CD14-positive monocyte (primary cell): ENCODE data around the gene BACH2. TPM values are rescaled to one million over a fixed set of nuclear protein-coding genes. Genes with fewer than 3 reads are reported as not detected.

Experiments
- DNase-seq, 3 donors: peaks; one replicate each; pipeline ENCODE4 v3.0.0-alpha.2; 2011 to 2022
- H2AFZ ChIP-seq: 2 replicates; pipeline ENCODE4 v1.6.0; 2012; ENCODE audit warnings: mild to moderate bottlenecking, low read depth, low read length, inconsistent platforms; ENCODE audit not compliant: insufficient read depth, poor library complexity, severe bottlenecking
- H3K27ac ChIP-seq, 2 donors: 1 replicate in 1 of 2; 2 replicates in 1 of 2; pipeline ENCODE4 v1.5.1; 2012 to 2013; ENCODE audit warnings: low read length in 2 of 2, control low read depth in 1 of 2, inconsistent platforms in 1 of 2, low read depth in 1 of 2, mild to moderate bottlenecking in 1 of 2
- H3K27me3 ChIP-seq, 2 donors: one replicate each; pipeline versions ENCODE4 v1.6.0 to v1.6.1; 2011 to 2013; ENCODE audit warnings: low read length in 2 of 2; ENCODE audit not compliant: control insufficient read depth in 2 of 2, insufficient read depth in 2 of 2
- H3K36me3 ChIP-seq, 2 donors: replicated peaks in 1 of 2; 1 replicate in 1 of 2; 2 replicates in 1 of 2; pipeline versions ENCODE4 v1.5.1 to v1.6.1; 2012 to 2013; ENCODE audit warnings: low read length in 2 of 2, control low read depth in 1 of 2, inconsistent platforms in 1 of 2, mild to moderate bottlenecking in 1 of 2; ENCODE audit not compliant: insufficient read depth in 2 of 2, control insufficient read depth in 1 of 2
- H3K4me1 ChIP-seq, 2 donors: 1 replicate in 1 of 2; 2 replicates in 1 of 2; pipeline versions ENCODE4 v1.5.1 to v1.6.1; 2012 to 2013; ENCODE audit warnings: low read length in 2 of 2, control low read depth in 1 of 2, inconsistent platforms in 1 of 2, mild to moderate bottlenecking in 1 of 2, moderate library complexity in 1 of 2; ENCODE audit not compliant: insufficient read depth in 2 of 2, control insufficient read depth in 1 of 2
- H3K4me2 ChIP-seq: replicated peaks from 2 replicates; pipeline ENCODE3; 2012; ENCODE audit warnings: low read length, moderate library complexity, mild to moderate bottlenecking; ENCODE audit not compliant: poor library complexity, severe bottlenecking; ENCODE audit errors: extremely low read depth
- H3K4me3 ChIP-seq, 3 experiments: fragments of 200-600 bp in 1 of 3; sonication (generic) in 1 of 3; replicated peaks in 1 of 3; 1 replicate in 2 of 3; 2 replicates in 1 of 3; pipeline ENCODE4 v1.5.1; 2011 to 2013; ENCODE audit warnings: low read length in 3 of 3, mild to moderate bottlenecking in 3 of 3, control low read depth in 2 of 3, low read depth in 2 of 3, inconsistent platforms in 1 of 3, moderate library complexity in 1 of 3
- H3K79me2 ChIP-seq: 2 replicates; pipeline ENCODE4 v1.6.0; 2012; ENCODE audit warnings: mild to moderate bottlenecking, control low read depth, inconsistent platforms, low read length, moderate library complexity; ENCODE audit not compliant: insufficient read depth
- H3K9ac ChIP-seq: 2 replicates; pipeline ENCODE4 v1.6.0; 2017; ENCODE audit warnings: low read length, mild to moderate bottlenecking; ENCODE audit not compliant: insufficient read depth, poor library complexity, severe bottlenecking
- H3K9me3 ChIP-seq, 2 donors: replicated peaks in 1 of 2; 1 replicate in 1 of 2; 2 replicates in 1 of 2; pipeline versions ENCODE4 v1.5.1 to v1.6.1; 2012 to 2013; ENCODE audit warnings: low read length in 2 of 2, control low read depth in 1 of 2; ENCODE audit not compliant: control insufficient read depth in 1 of 2, insufficient read depth in 1 of 2
- H4K20me1 ChIP-seq: 2 replicates; pipeline ENCODE4 v1.6.0; 2012; ENCODE audit warnings: mild to moderate bottlenecking, low read length, control low read depth, moderate library complexity; ENCODE audit not compliant: insufficient read depth
- H3K27ac Mint-ChIP-seq, 7 donors: one replicate each; pipeline ENCODE4 v1.8.0; 2020; ENCODE audit warnings: mild to moderate bottlenecking in 7 of 7, mixed read lengths in 7 of 7, moderate library complexity in 6 of 7, inconsistent platforms in 2 of 7
- H3K27me3 Mint-ChIP-seq, 3 donors: one replicate each; pipeline ENCODE4 v1.8.0; 2021 to 2022; ENCODE audit warnings: low read depth in 3 of 3, mild to moderate bottlenecking in 3 of 3, mixed read lengths in 3 of 3, moderate library complexity in 3 of 3, inconsistent platforms in 1 of 3
- H3K36me3 Mint-ChIP-seq, 2 donors: one replicate each; pipeline ENCODE4 v1.8.0; 2020; ENCODE audit warnings: mixed read lengths in 2 of 2, inconsistent platforms in 1 of 2, mild to moderate bottlenecking in 1 of 2
- H3K4me1 Mint-ChIP-seq: one replicate; pipeline ENCODE4 v1.8.0; 2020; ENCODE audit warnings: mild to moderate bottlenecking, mixed read lengths
- H3K4me3 Mint-ChIP-seq, 2 donors: one replicate each; pipeline ENCODE4 v1.8.0; 2020; ENCODE audit warnings: mild to moderate bottlenecking in 2 of 2, mixed read lengths in 2 of 2, moderate library complexity in 1 of 2
- H3K9me3 Mint-ChIP-seq, 7 donors: one replicate each; pipeline ENCODE4 v1.8.0; 2020 to 2022; ENCODE audit warnings: mixed read lengths in 7 of 7, mild to moderate bottlenecking in 6 of 7, moderate library complexity in 6 of 7, inconsistent platforms in 2 of 7
- WGBS: methylation state at CpG from one replicate; pipeline ENCODE4 v1.1.5; 2013; ENCODE audit warnings: missing lambda C conversion rate; ENCODE audit not compliant: insufficient coverage; 5-methylcytosine and 5-hydroxymethylcytosine counted together
- intact Hi-C, 2 donors: fragments of 100-400 bp; cut with micrococcal nuclease; formaldehyde crosslinking; loops; one replicate each; pipeline versions ENCODE4 v1.15.0 to v1.15.1; 2023
- polyA plus RNA-seq, 3 donors: library from polyadenylated mRNA; depleted of rRNA in 1 of 3; unstranded in 2 of 3; stranded (reverse) in 1 of 3; fragments of 300-500 nt in 2 of 3; fragments of >200 nt in 1 of 3; fragmentation: Illumina TruSeq in 2 of 3; gene quantifications; 1 replicate in 2 of 3; 2 replicates in 1 of 3; pipeline ENCODE4 v1.2.3, GENCODE V29; 2012 to 2021
- TF ChIP-seq, protein P1 (sequence below): fragments of 200-600 bp; IDR thresholded peaks from one replicate; pipeline ENCODE4 v1.8.0; 2022; ENCODE audit warnings: antibody characterized with exemption, mild to moderate bottlenecking

Gene BACH2
- polyA plus RNA-seq, 3 donors, result 0.04 to 0.09 (median 0.05) TPM

GRCh38 chr6:90087106-90087833 lies 209.4 kb downstream of the BACH2 start:
- H3K79me2 ChIP-seq, result no peaks in the 10 kb centered on the region
- no peak overlapping the region for H3K4me2 ChIP-seq
- TF ChIP-seq, protein P1, sequence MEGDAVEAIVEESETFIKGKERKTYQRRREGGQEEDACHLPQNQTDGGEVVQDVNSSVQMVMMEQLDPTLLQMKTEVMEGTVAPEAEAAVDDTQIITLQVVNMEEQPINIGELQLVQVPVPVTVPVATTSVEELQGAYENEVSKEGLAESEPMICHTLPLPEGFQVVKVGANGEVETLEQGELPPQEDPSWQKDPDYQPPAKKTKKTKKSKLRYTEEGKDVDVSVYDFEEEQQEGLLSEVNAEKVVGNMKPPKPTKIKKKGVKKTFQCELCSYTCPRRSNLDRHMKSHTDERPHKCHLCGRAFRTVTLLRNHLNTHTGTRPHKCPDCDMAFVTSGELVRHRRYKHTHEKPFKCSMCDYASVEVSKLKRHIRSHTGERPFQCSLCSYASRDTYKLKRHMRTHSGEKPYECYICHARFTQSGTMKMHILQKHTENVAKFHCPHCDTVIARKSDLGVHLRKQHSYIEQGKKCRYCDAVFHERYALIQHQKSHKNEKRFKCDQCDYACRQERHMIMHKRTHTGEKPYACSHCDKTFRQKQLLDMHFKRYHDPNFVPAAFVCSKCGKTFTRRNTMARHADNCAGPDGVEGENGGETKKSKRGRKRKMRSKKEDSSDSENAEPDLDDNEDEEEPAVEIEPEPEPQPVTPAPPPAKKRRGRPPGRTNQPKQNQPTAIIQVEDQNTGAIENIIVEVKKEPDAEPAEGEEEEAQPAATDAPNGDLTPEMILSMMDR, result no peak
- H3K4me3 ChIP-seq, result no peak overlapping the region
- H4K20me1 ChIP-seq, result no peaks in the 10 kb centered on the region
- H2AFZ ChIP-seq, result no peak overlapping the region
- Mint-ChIP-seq H3K4me3 (no peak overlapping the region), H3K9me3 (no peaks in the 10 kb centered on the region), H3K4me1 (peaks cover 37% of the 10 kb centered on the region), H3K27me3 (no peaks in the 10 kb centered on the region), H3K36me3 (peaks cover 0 to 3% of the 10 kb centered on the region in 2 donors), H3K27ac (peak overlapping the region in 5 of 7 donors; percentile 15 to 83 (median 29))
- intact Hi-C loops, result no loop called here
- no peaks in the 10 kb centered on the region for H3K27me3 ChIP-seq
- no peak overlapping the region for H3K9ac ChIP-seq
- DNase-seq, result peak in 1 of 3 donors; percentile 32
- peak overlapping the region in 1 of 2 donors; percentile 56 for H3K27ac ChIP-seq
- no peaks in the 10 kb centered on the region for H3K36me3 ChIP-seq
- H3K9me3 ChIP-seq, result no peaks in the 10 kb centered on the region
- peaks cover 26 to 35% of the 10 kb centered on the region in 2 donors for H3K4me1 ChIP-seq
- WGBS, result no CpG with 5 or more reads among the region's 5 CpGs

- 91% methylated on average over 6 of the region's 7 CpGs for WGBS
Observed at GRCh38 chr6:90086517-90086916, 210.1 kb downstream of the BACH2 start.

More at GRCh38 chr6:90086517-90086916, 210.1 kb downstream of the BACH2 start:
- no peak overlapping the region for H2AFZ ChIP-seq
- no peaks in the 10 kb centered on the region for H3K36me3 ChIP-seq
- no peaks in the 10 kb centered on the region for H4K20me1 ChIP-seq
- H3K79me2 ChIP-seq, result no peaks in the 10 kb centered on the region
- H3K36me3 Mint-ChIP-seq, result peaks cover 0 to 3% of the 10 kb centered on the region in 2 donors
- no peak overlapping the region for H3K4me2 ChIP-seq
- H3K4me3 ChIP-seq, result no peak overlapping the region
- no peaks in the 10 kb centered on the region for H3K27me3 Mint-ChIP-seq
- no peak for DNase-seq
- no peaks in the 10 kb centered on the region for H3K9me3 ChIP-seq
- no peaks in the 10 kb centered on the region for H3K27me3 ChIP-seq
- no peaks in the 10 kb centered on the region for H3K9me3 Mint-ChIP-seq
- H3K4me1 ChIP-seq, result peaks cover 26 to 35% of the 10 kb centered on the region in 2 donors
- no peak overlapping the region for H3K4me3 Mint-ChIP-seq
- no peak overlapping the region for H3K27ac ChIP-seq
- H3K9ac ChIP-seq, result no peak overlapping the region
- TF ChIP-seq, protein P1, result no peak
- peaks cover 37% of the 10 kb centered on the region for H3K4me1 Mint-ChIP-seq
- H3K27ac Mint-ChIP-seq, result peak overlapping the region in 1 of 7 donors; percentile 27
- intact Hi-C loops, result no loop called here
